ENCODE data around the gene GRIK3.
A peak's percentile ranks its signal among the peaks of the same experiment; 100 is the strongest.

The GRIK3 gene

GRCh38 chr1:37042506-37042905 is 8.2 kb upstream of the GRIK3 start:
- DNase-seq, result no peak

GRCh38 chr1:37041483-37041882 is 7.2 kb upstream of the GRIK3 start:
- no peak for DNase-seq

GRCh38 chr1:37040773-37041172 is 6.5 kb upstream of the GRIK3 start:
- DNase-seq, result no peak

- no peak for DNase-seq
Measured at GRCh38 chr1:37040261-37040660, 5.9 kb upstream of the GRIK3 start.

- peak; percentile 70 for DNase-seq
Measured at GRCh38 chr1:37038227-37039093, 4.1 kb upstream of the GRIK3 start.

- no peak for DNase-seq
Measured at GRCh38 chr1:37037690-37038089, 3.4 kb upstream of the GRIK3 start.

- no peak for DNase-seq
Measured at GRCh38 chr1:37036667-37037053, 2.3 kb upstream of the GRIK3 start.

GRCh38 chr1:37035796-37036666 is 1.7 kb upstream of the GRIK3 start:
- peak; percentile 75 for DNase-seq

GRCh38 chr1:37035014-37035691 is 838 bp upstream of the GRIK3 start:
- DNase-seq, result no peak

- DNase-seq, result no peak
Measured at GRCh38 chr1:37033355-37034101, 787 bp downstream of the GRIK3 start.

- DNase-seq, result peak; percentile 56
Measured at GRCh38 chr1:37032660-37033354, 1.5 kb downstream of the GRIK3 start.

- DNase-seq, result no peak
Measured at GRCh38 chr1:37031871-37032270, 2.4 kb downstream of the GRIK3 start.

GRCh38 chr1:37031429-37031828 is 2.9 kb downstream of the GRIK3 start:
- no peak for DNase-seq

GRCh38 chr1:37028981-37029617 is 5.2 kb downstream of the GRIK3 start:
- DNase-seq, result peak; percentile 64

GRCh38 chr1:37021502-37021901 is 12.8 kb downstream of the GRIK3 start:
- DNase-seq, result no peak

- DNase-seq, result peak; percentile 77
Measured at GRCh38 chr1:37020653-37021277, 13.6 kb downstream of the GRIK3 start.

GRCh38 chr1:37018510-37018909 is 15.8 kb downstream of the GRIK3 start:
- no peak for DNase-seq

- DNase-seq, result no peak
Measured at GRCh38 chr1:37017720-37018119, 16.6 kb downstream of the GRIK3 start.

- DNase-seq, result no peak
Measured at GRCh38 chr1:37016121-37016520, 18.2 kb downstream of the GRIK3 start.

GRCh38 chr1:37015713-37016112 is 18.6 kb downstream of the GRIK3 start:
- DNase-seq, result no peak

- DNase-seq, result no peak
Measured at GRCh38 chr1:37012226-37012625, 22.1 kb downstream of the GRIK3 start.
